Karpas-422 (cell line): ENCODE results near the gene RFTN2. TPM values are rescaled to one million over a fixed set of nuclear protein-coding genes. Genes with fewer than 3 reads are reported as not detected.
A peak's percentile ranks its signal among the peaks of the same experiment; 100 is the strongest.
"Not testable (repeated sequence)": the region's sequence is repeated elsewhere in the genome, so short reads cannot be mapped to it uniquely, and the experiment has no call there.

Experiments used
- DNase-seq: peaks from one replicate; pipeline ENCODE4 v3.0.0-alpha.2; 2015
- H2AFZ ChIP-seq: fragments of 200-600 bp; sonication (generic); 2 replicates; pipeline ENCODE4 v1.6.1; 2014; ENCODE audit warnings: antibody characterized with exemption, low read length, mixed read lengths
- H3K27ac ChIP-seq: fragments of 200-600 bp; sonication (generic); 2 replicates; pipeline ENCODE4 v1.5.1; 2014; ENCODE audit warnings: mild to moderate bottlenecking, low read length, moderate library complexity
- H3K27me3 ChIP-seq: fragments of 200-600 bp; sonication (generic); 2 replicates; pipeline ENCODE4 v1.6.1; 2014; ENCODE audit warnings: low read length, mixed read lengths
- H3K36me3 ChIP-seq: fragments of 200-600 bp; sonication (generic); 2 replicates; pipeline ENCODE4 v1.6.1; 2014; ENCODE audit warnings: low read length, mixed read lengths; ENCODE audit not compliant: insufficient read depth
- H3K4me1 ChIP-seq: fragments of 200-600 bp; sonication (generic); 2 replicates; pipeline ENCODE4 v1.6.1; 2014; ENCODE audit warnings: mild to moderate bottlenecking, low read length, mixed read lengths
- H3K4me2 ChIP-seq: fragments of 200-600 bp; sonication (generic); 2 replicates; pipeline ENCODE4 v1.6.1; 2014; ENCODE audit warnings: low read length, low read depth, mild to moderate bottlenecking; ENCODE audit not compliant: poor library complexity, severe bottlenecking
- H3K4me3 ChIP-seq: fragments of 200-600 bp; sonication (generic); 2 replicates; pipeline ENCODE4 v1.5.1; 2014; ENCODE audit warnings: mild to moderate bottlenecking, antibody characterized with exemption, low read length, mixed read lengths
- H3K79me2 ChIP-seq: fragments of 200-600 bp; sonication (generic); 2 replicates; pipeline ENCODE4 v1.6.1; 2014; ENCODE audit warnings: mild to moderate bottlenecking, low read length, mixed read lengths
- H3K9ac ChIP-seq: fragments of 200-600 bp; sonication (generic); 2 replicates; pipeline ENCODE4 v1.6.0; 2014; ENCODE audit warnings: low read length
- H3K9me2 ChIP-seq: fragments of 200-600 bp; sonication (generic), shearing (Covaris generic); replicated peaks from 2 replicates; pipeline ENCODE4 v1.6.0; 2014; ENCODE audit warnings: mild to moderate bottlenecking, low read length, moderate library complexity; ENCODE audit not compliant: insufficient read depth
- H3K9me3 ChIP-seq: fragments of 300-700, 200-600 bp; sonication (generic); 2 replicates; pipeline ENCODE4 v1.6.1; 2014; ENCODE audit warnings: low read length, mixed read lengths
- H4K20me1 ChIP-seq: fragments of 200-600 bp; sonication (generic); 2 replicates; pipeline ENCODE4 v1.6.1; 2014; ENCODE audit warnings: mild to moderate bottlenecking, antibody characterized with exemption, low read length, low read depth; ENCODE audit not compliant: insufficient read depth
- total RNA-seq: library from RNA; depleted of rRNA; stranded (reverse); fragments of >200 nt; shearing (Covaris generic); gene quantifications from 2 replicates; pipeline ENCODE4 v1.2.3, GENCODE V29; 2014; ENCODE audit warnings: low replicate concordance

RFTN2 gene
- total RNA-seq, 1 experiment from 2014 or later, result not detected

DNA sequence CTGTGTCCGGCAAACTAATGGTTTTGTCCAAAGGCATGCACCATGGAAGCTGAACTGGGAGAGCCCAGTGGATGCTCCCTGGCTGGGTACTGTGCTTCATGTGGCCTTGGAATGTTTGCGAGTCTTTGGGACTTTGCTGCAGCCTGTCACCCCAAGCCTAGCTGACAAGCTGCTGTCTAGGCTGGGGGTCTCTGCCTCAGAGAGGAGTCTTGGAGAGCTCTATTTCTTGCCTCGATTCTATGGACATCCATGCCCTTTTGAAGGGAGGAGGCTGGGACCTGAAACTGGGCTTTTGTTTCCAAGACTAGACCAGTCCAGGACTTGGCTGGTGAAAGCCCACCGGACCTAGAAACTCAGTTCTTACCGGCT is 31.4 kb upstream of the RFTN2 start:
- H2AFZ ChIP-seq, result no peak overlapping the region

DNA sequence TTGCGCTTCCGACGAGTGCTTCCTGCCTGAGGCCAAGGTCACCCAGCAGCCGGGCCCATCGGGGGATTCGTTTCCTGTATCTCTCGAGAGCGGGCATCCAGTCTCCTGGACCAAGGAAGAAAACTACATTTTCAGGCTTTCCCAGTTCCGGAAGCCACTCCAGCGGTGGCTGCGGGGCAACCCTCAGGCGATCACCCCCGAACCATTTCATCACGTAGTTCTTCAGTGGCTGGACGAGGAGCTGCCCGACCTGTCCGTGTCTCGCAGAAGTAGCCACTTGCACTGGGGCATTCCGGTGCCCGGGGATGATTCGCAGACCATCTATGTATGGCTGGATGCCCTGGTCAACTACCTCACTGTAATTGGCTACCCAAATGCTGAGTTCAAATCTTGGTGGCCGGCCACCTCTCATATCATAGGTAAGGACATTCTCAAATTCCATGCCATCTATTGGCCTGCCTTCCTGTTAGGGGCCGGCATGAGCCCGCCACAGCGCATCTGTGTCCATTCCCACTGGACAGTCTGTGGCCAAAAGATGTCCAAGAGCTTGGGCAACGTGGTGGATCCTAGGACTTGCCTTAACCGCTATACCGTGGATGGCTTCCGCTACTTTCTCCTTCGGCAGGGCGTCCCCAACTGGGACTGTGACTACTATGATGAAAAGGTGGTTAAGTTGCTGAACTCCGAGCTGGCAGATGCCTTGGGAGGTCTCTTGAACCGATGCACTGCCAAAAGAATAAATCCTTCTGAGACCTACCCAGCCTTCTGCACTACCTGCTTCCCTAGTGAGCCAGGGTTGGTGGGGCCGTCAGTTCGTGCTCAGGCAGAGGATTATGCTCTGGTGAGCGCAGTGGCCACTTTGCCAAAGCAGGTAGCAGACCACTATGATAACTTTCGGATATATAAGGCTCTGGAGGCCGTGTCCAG is 30.8 kb upstream of the RFTN2 start:
- Histone ChIP-seq H3K27me3 (no peaks in the 10 kb centered on the region), H3K79me2 (peaks cover 55% of the 10 kb centered on the region), H3K9me3 (no peaks in the 10 kb centered on the region), H3K27ac (peak overlapping the region; percentile 49; the same call in 1 of the 2 replicates), H4K20me1 (peaks cover 39% of the 10 kb centered on the region), H2AFZ (peak overlapping the region; percentile 81; the same call in 1 of the 2 replicates), H3K9me2 (no peaks in the 10 kb centered on the region), H3K4me1 (peaks cover 48% of the 10 kb centered on the region), H3K9ac (peak overlapping the region; percentile 95), H3K36me3 (peaks cover 22% of the 10 kb centered on the region), H3K4me2 (peak overlapping the region; percentile 82), H3K4me3 (peak overlapping the region; percentile 90)
- peak; percentile 84 for DNase-seq

More for the DNA sequence above, 31.4 kb upstream of the RFTN2 start:
- no peaks in the 10 kb centered on the region for H3K27me3 ChIP-seq
- peaks cover 62% of the 10 kb centered on the region for H3K79me2 ChIP-seq
- H3K9me3 ChIP-seq, result no peaks in the 10 kb centered on the region
- peak overlapping the region; percentile 90 for H3K4me3 ChIP-seq
- H4K20me1 ChIP-seq, result peaks cover 45% of the 10 kb centered on the region
- peak overlapping the region; percentile 95 for H3K9ac ChIP-seq
- no peak for DNase-seq
- no peaks in the 10 kb centered on the region for H3K9me2 ChIP-seq
- no peak overlapping the region for H3K27ac ChIP-seq
- peaks cover 51% of the 10 kb centered on the region for H3K4me1 ChIP-seq
- peak overlapping the region; percentile 82 for H3K4me2 ChIP-seq
- peaks cover 28% of the 10 kb centered on the region for H3K36me3 ChIP-seq

- H2AFZ ChIP-seq, result peak within 1 kb of the TSS; percentile 96
- peaks cover 19% of the 10 kb centered on the region for H3K36me3 ChIP-seq
- no peaks in the 10 kb centered on the region for H3K9me2 ChIP-seq
- H3K79me2 ChIP-seq, result peaks cover 49% of the 10 kb centered on the region
- H3K9ac ChIP-seq, result peak within 1 kb of the TSS; percentile 95
- peak within 1 kb of the TSS; percentile 90 for H3K4me3 ChIP-seq
- H3K9me3 ChIP-seq, result no peaks in the 10 kb centered on the region
- no peaks in the 10 kb centered on the region for H3K27me3 ChIP-seq
- peak; percentile 97 for DNase-seq
- peak within 1 kb of the TSS; percentile 91 for H3K4me2 ChIP-seq
- H4K20me1 ChIP-seq, result peaks cover 34% of the 10 kb centered on the region
- H3K4me1 ChIP-seq, result peaks cover 43% of the 10 kb centered on the region
- peak within 1 kb of the TSS; percentile 54 for H3K27ac ChIP-seq
Observed at GRCh38 chr2:197705121-197705911, 29.9 kb upstream of the RFTN2 start, which contains the start of gene MARS2. Gene MARS2, plus strand, starts transcription at chr2:197705369. Its CDS starts 37 bp downstream, at chr2:197705406.

DNA sequence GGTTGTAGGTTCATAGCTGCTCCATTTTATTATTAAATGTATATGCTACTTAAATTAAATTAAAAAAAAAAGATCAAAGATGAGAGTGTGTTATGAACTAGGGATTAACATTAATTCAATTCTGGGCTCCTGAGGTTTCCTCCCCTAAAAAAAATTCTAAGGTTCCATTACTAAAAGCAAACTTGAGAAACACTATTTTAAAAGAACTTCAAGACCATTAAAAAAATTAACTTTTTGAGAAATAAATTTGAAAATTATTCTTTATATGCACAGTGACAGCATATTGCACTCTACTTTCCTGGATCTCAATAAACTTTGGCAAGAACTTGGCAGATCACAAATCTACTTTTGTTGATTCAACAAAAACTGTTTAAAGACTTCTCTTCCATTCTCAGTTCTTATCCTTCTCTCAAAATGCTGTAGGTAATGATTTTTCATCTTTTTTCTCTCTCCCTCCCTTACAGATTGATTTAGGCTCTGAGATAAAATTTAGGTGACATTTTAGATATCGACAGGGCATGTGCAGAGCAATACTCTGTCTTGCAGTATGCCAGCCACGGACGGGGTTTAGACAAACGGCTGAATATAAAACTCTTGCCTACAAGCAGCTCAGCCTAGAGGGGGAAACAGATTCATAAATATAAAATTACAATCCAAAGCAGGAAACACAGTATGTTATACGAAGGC is 29.2 kb upstream of the RFTN2 start:
- Histone ChIP-seq H3K9me3 (no peaks in the 10 kb centered on the region), H3K9me2 (no peaks in the 10 kb centered on the region), H4K20me1 (peaks cover 29% of the 10 kb centered on the region), H2AFZ (peak overlapping the region; percentile 96), H3K27ac (peak overlapping the region; percentile 54), H3K27me3 (no peaks in the 10 kb centered on the region), H3K9ac (peak overlapping the region; percentile 75), H3K36me3 (peaks cover 12% of the 10 kb centered on the region), H3K4me1 (peaks cover 36% of the 10 kb centered on the region), H3K4me3 (peak overlapping the region; percentile 75), H3K4me2 (peak overlapping the region; percentile 91), H3K79me2 (peaks cover 42% of the 10 kb centered on the region)
- peak; percentile 42 for DNase-seq

GRCh38 chr2:197700960-197701359 is 25.6 kb upstream of the RFTN2 start:
- H2AFZ ChIP-seq, result no peak overlapping the region

DNA sequence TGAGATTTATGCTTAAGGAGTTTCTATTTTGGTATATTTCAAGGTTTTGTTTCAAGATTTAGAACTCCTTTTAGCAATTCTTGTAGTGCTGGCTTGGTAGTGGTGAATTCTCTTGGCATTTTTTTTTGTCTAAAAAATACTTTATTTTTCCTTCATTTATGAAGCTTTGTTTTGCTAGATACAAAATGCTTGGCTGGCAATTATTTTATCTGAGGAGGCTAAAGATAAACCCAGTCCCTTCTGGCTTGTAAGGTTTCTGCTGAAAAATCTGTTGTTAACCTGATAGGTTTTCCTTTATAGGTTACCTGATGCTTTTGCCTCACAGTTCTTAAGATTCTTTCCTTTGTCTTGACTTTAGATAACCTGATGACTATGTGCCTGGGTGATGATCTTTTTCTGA is 24.3 kb upstream of the RFTN2 start:
- not testable (repeated sequence) for H3K9ac ChIP-seq, H3K9me2 ChIP-seq, H3K4me3 ChIP-seq, H3K27me3 ChIP-seq, H3K27ac ChIP-seq, H4K20me1 ChIP-seq, H3K79me2 ChIP-seq, H3K36me3 ChIP-seq, H3K4me2 ChIP-seq, H2AFZ ChIP-seq, H3K4me1 ChIP-seq, H3K9me3 ChIP-seq
- DNase-seq, result peak; percentile 36

More at GRCh38 chr2:197700960-197701359, 25.6 kb upstream of the RFTN2 start:
- Histone ChIP-seq H3K27me3 (no peaks in the 10 kb centered on the region), H3K9me2 (no peaks in the 10 kb centered on the region), H3K4me1 (peaks cover 11% of the 10 kb centered on the region), H3K4me2 (no peak overlapping the region), H3K9me3 (no peaks in the 10 kb centered on the region), H3K79me2 (peaks cover 8% of the 10 kb centered on the region), H3K9ac (no peak overlapping the region), H3K27ac (no peak overlapping the region), H3K36me3 (no peaks in the 10 kb centered on the region), H4K20me1 (peaks cover 6% of the 10 kb centered on the region), H3K4me3 (no peak overlapping the region)
- peak; percentile 38 for DNase-seq

GRCh38 chr2:197696571-197696970 is 21.2 kb upstream of the RFTN2 start:
- not testable (repeated sequence) for H3K36me3 ChIP-seq, H2AFZ ChIP-seq, H3K9ac ChIP-seq, H4K20me1 ChIP-seq, H3K9me2 ChIP-seq, DNase-seq, H3K27ac ChIP-seq, H3K4me1 ChIP-seq, H3K9me3 ChIP-seq, H3K27me3 ChIP-seq, H3K4me2 ChIP-seq, H3K4me3 ChIP-seq, H3K79me2 ChIP-seq
